Thyroid gland (tissue), 4 donors: Measurements from ENCODE around the gene RIPK4. TPM values are rescaled to one million over a fixed set of nuclear protein-coding genes. Genes with fewer than 3 reads are reported as not detected.

Experiments
- DNase-seq, 2 donors: peaks; one replicate each; pipeline ENCODE4 v3.0.0-alpha.2; 2019
- H3K27ac ChIP-seq, 3 donors: fragments of 200-600 bp; sonication (generic); 1 replicate in 2 of 3; 2 replicates in 1 of 3; pipeline ENCODE4 v1.5.1; 2016 to 2019; ENCODE audit warnings: mild to moderate bottlenecking in 1 of 3, moderate library complexity in 1 of 3
- H3K27me3 ChIP-seq: fragments of 200-600 bp; sonication (generic); one replicate; pipeline ENCODE4 v1.5.1; 2019
- H3K36me3 ChIP-seq, 2 donors: fragments of 200-600 bp; sonication (generic); one replicate each; pipeline ENCODE4 v1.5.1; 2016 to 2019
- H3K4me1 ChIP-seq, 2 donors: fragments of 200-600 bp; sonication (generic); one replicate each; pipeline ENCODE4 v1.5.1; 2017 to 2019
- H3K4me3 ChIP-seq, 3 donors: fragments of 200-600 bp; sonication (generic); replicated peaks in 1 of 3; 1 replicate in 2 of 3; 2 replicates in 1 of 3; pipeline ENCODE4 v1.5.1; 2016; ENCODE audit warnings: mild to moderate bottlenecking in 1 of 3
- H3K9me3 ChIP-seq: fragments of 200-600 bp; sonication (generic); one replicate; pipeline ENCODE4 v1.5.1; 2017
- CTCF ChIP-seq, 6 experiments: fragments of 200-600 bp in 3 of 6; fragments of 450-650 bp in 3 of 6; sonication (generic) in 3 of 6; IDR thresholded peaks; one replicate each; pipeline ENCODE4 v1.5.1; 2016 to 2019; ENCODE audit warnings: antibody characterized with exemption in 6 of 6, mild to moderate bottlenecking in 2 of 6, inconsistent platforms in 1 of 6, moderate library complexity in 1 of 6
- POLR2A ChIP-seq, 2 donors: fragments of 450-650 bp; IDR thresholded peaks; one replicate each; pipeline ENCODE4 v1.6.1; 2017; ENCODE audit warnings: antibody characterized with exemption in 2 of 2, mild to moderate bottlenecking in 2 of 2, moderate library complexity in 1 of 2
- whole genome bisulfite sequencing, 2 donors: methylation state at CpG; one replicate each; pipeline ENCODE4 v1.1.5; 2017; 5-methylcytosine and 5-hydroxymethylcytosine counted together
- intact Hi-C: fragments of 100-400 bp; cut with DNase I; formaldehyde crosslinking; loops from one replicate; pipeline ENCODE4 v1.15.1; 2023
- total RNA-seq, 4 donors: library from RNA; depleted of rRNA; stranded (reverse); fragments of >200 nt; gene quantifications; one replicate each; pipeline ENCODE4 v1.2.3, GENCODE V29; 2016

The RIPK4 gene
- total RNA-seq, 4 donors from 2014 or later: 15.3 to 24.7 (median 22.6) TPM

GRCh38 chr21:41759214-41759840 lies 7.5 kb downstream of the RIPK4 start:
- Histone ChIP-seq H3K27me3 (no peaks in the 10 kb centered on the region), H3K27ac (no peak overlapping the region), H3K9me3 (no peaks in the 10 kb centered on the region), H3K4me1 (peaks cover 33 to 42% of the 10 kb centered on the region in 2 donors), H3K36me3 (peaks cover 0 to 8% of the 10 kb centered on the region in 2 donors), H3K4me3 (no peak overlapping the region)
- DNase-seq: no peak
- TF ChIP-seq CTCF (IDR thresholded peaks at IDR 0.05) (no peak), POLR2A (IDR thresholded peaks at IDR 0.05) (no peak)
- 82 to 87% methylated on average over 11 of the region's 11 CpGs for WGBS, 2 donors
- intact Hi-C loops: no loop called here

- Histone ChIP-seq H3K27ac (no peak overlapping the region), H3K36me3 (peaks cover 0 to 8% of the 10 kb centered on the region in 2 donors), H3K4me3 (no peak overlapping the region), H3K27me3 (no peaks in the 10 kb centered on the region), H3K4me1 (peaks cover 37 to 39% of the 10 kb centered on the region in 2 donors), H3K9me3 (no peaks in the 10 kb centered on the region)
- no peak for DNase-seq
- WGBS, 2 donors: 74 to 79% methylated on average over 5 of the region's 5 CpGs
- intact Hi-C loops: no loop called here
- TF ChIP-seq POLR2A (IDR thresholded peaks at IDR 0.05): no peak
- TF ChIP-seq CTCF (IDR thresholded peaks at IDR 0.05): no peak
These were observed 8.3 kb downstream of the RIPK4 start for GRCh38 chr21:41758550-41758949.

GRCh38 chr21:41755934-41756773 lies 10.7 kb downstream of the RIPK4 start:
- intact Hi-C loops: no loop called here
- Histone ChIP-seq H3K4me1 (peaks cover 36 to 40% of the 10 kb centered on the region in 2 donors), H3K4me3 (no peak overlapping the region), H3K36me3 (peaks cover 0 to 8% of the 10 kb centered on the region in 2 donors), H3K9me3 (no peaks in the 10 kb centered on the region), H3K27ac (no peak overlapping the region), H3K27me3 (no peaks in the 10 kb centered on the region)
- TF ChIP-seq CTCF (IDR thresholded peaks at IDR 0.05): no peak
- TF ChIP-seq POLR2A (IDR thresholded peaks at IDR 0.05): no peak
- 96% methylated on average over 33 of the region's 33 CpGs for WGBS, 2 donors
- no peak for DNase-seq

- DNase-seq: no peak
- no peak for TF ChIP-seq POLR2A (IDR thresholded peaks at IDR 0.05)
- no peak for TF ChIP-seq CTCF (IDR thresholded peaks at IDR 0.05)
- Histone ChIP-seq H3K27ac (no peak overlapping the region), H3K4me1 (peaks cover 36 to 40% of the 10 kb centered on the region in 2 donors), H3K36me3 (peaks cover 0 to 8% of the 10 kb centered on the region in 2 donors), H3K4me3 (no peak overlapping the region), H3K9me3 (no peaks in the 10 kb centered on the region), H3K27me3 (no peaks in the 10 kb centered on the region)
- 96% methylated on average over 20 to 21 of the region's 23 CpGs for WGBS, 2 donors
- intact Hi-C loops: no loop called here
These were observed 11.5 kb downstream of the RIPK4 start for GRCh38 chr21:41755258-41755933.
